HS-27A (cell line): ENCODE measurements around the gene SLC27A6.
"Not testable (repeated sequence)": the region's sequence is repeated elsewhere in the genome, so short reads cannot be mapped to it uniquely, and the experiment has no call there.

Source experiments
- DNase-seq: peaks from one replicate; pipeline ENCODE4 v3.0.0-alpha.2; 2012; ENCODE audit warnings: low read depth, missing footprints

SLC27A6 gene

GRCh38 chr5:129002527-129002842 lies 37.2 kb downstream of the SLC27A6 start:
- no peak for DNase-seq

GRCh38 chr5:129003232-129003631 lies 37.9 kb downstream of the SLC27A6 start:
- no peak for DNase-seq

GRCh38 chr5:129014185-129014584 lies 48.9 kb downstream of the SLC27A6 start:
- no peak for DNase-seq

GRCh38 chr5:129018837-129019236 lies 53.5 kb downstream of the SLC27A6 start:
- no peak for DNase-seq

- no peak for DNase-seq
Measured at GRCh38 chr5:129019401-129019908, 54.2 kb downstream of the SLC27A6 start.

GRCh38 chr5:129020683-129021082 lies 55.4 kb downstream of the SLC27A6 start:
- no peak for DNase-seq

- no peak for DNase-seq
Measured at GRCh38 chr5:129021744-129022143, 56.5 kb downstream of the SLC27A6 start.

GRCh38 chr5:129022599-129022998 lies 57.3 kb downstream of the SLC27A6 start:
- DNase-seq = no peak

GRCh38 chr5:129027260-129027659 lies 62.0 kb downstream of the SLC27A6 start:
- DNase-seq = no peak

GRCh38 chr5:129031886-129032683 lies 66.8 kb downstream of the SLC27A6 start:
- DNase-seq = no peak

- DNase-seq = not testable (repeated sequence)
Measured at GRCh38 chr5:129036257-129036656, 71.0 kb downstream of the SLC27A6 start.

- no peak for DNase-seq
Measured at GRCh38 chr5:129041196-129041881, 76.1 kb downstream of the SLC27A6 start.

GRCh38 chr5:129042306-129042705 lies 77.0 kb downstream of the SLC27A6 start:
- no peak for DNase-seq

GRCh38 chr5:129043894-129044293 lies 78.6 kb downstream of the SLC27A6 start:
- DNase-seq = no peak

GRCh38 chr5:129046151-129046550 lies 80.9 kb downstream of the SLC27A6 start:
- no peak for DNase-seq

GRCh38 chr5:129048509-129048908 lies 83.2 kb downstream of the SLC27A6 start:
- DNase-seq = no peak

- DNase-seq = no peak
Measured at GRCh38 chr5:129049126-129049799, 84.0 kb downstream of the SLC27A6 start.

GRCh38 chr5:129051283-129051682 lies 86.0 kb downstream of the SLC27A6 start:
- DNase-seq = no peak

GRCh38 chr5:129053438-129053837 lies 88.2 kb downstream of the SLC27A6 start:
- DNase-seq = no peak

GRCh38 chr5:129057329-129057728 lies 92.0 kb downstream of the SLC27A6 start:
- DNase-seq = no peak

- no peak for DNase-seq
Measured at GRCh38 chr5:129061849-129062248, 96.6 kb downstream of the SLC27A6 start.

GRCh38 chr5:129063483-129064113 lies 98.3 kb downstream of the SLC27A6 start:
- DNase-seq = no peak
